Trophoblast cell (in vitro differentiated cells and primary cell): ENCODE measurements around the gene ENDOU.

Experiments used
- DNase-seq, 2 donors: peaks; one replicate each; pipeline ENCODE4 v3.0.0-alpha.2; 2016
- H2AFZ ChIP-seq: 2 replicates; pipeline ENCODE4 v1.6.1; 2013; ENCODE audit warnings: low read length, moderate library complexity, mild to moderate bottlenecking; ENCODE audit not compliant: insufficient read depth, poor library complexity
- H2AK5ac ChIP-seq: 2 replicates; pipeline ENCODE4 v1.6.1; 2013; ENCODE audit warnings: mild to moderate bottlenecking, low read length
- H2BK120ac ChIP-seq: 2 replicates; pipeline ENCODE4 v1.6.1; 2013; ENCODE audit warnings: low read length, mild to moderate bottlenecking, moderate library complexity; ENCODE audit not compliant: insufficient read depth, poor library complexity
- H2BK12ac ChIP-seq: 2 replicates; pipeline ENCODE4 v1.6.1; 2013; ENCODE audit warnings: mild to moderate bottlenecking, low read length, moderate library complexity
- H2BK5ac ChIP-seq: 2 replicates; pipeline ENCODE4 v1.6.1; 2013; ENCODE audit warnings: low read length, low read depth, moderate library complexity, mild to moderate bottlenecking; ENCODE audit not compliant: poor library complexity
- H3K14ac ChIP-seq: 2 replicates; pipeline ENCODE4 v1.6.1; 2013; ENCODE audit warnings: mild to moderate bottlenecking, low read length
- H3K18ac ChIP-seq: 2 replicates; pipeline ENCODE4 v1.6.1; 2013; ENCODE audit warnings: mild to moderate bottlenecking, low read length
- H3K23ac ChIP-seq: 2 replicates; pipeline ENCODE4 v1.6.1; 2013; ENCODE audit warnings: low read length
- H3K27ac ChIP-seq: 2 replicates; pipeline ENCODE4 v1.5.1; 2013; ENCODE audit warnings: low read depth, mild to moderate bottlenecking, inconsistent platforms, low read length, moderate library complexity
- H3K27me3 ChIP-seq: 2 replicates; pipeline ENCODE4 v1.6.1; 2013; ENCODE audit warnings: inconsistent platforms, mild to moderate bottlenecking, low read length, moderate library complexity; ENCODE audit not compliant: insufficient read depth
- H3K36me3 ChIP-seq, 2 experiments: 1 replicate in 1 of 2; 2 replicates in 1 of 2; pipeline ENCODE4 v1.6.1; 2013; ENCODE audit warnings: low read length in 2 of 2, mild to moderate bottlenecking in 2 of 2, moderate library complexity in 1 of 2; ENCODE audit not compliant: insufficient read depth in 2 of 2, control insufficient read depth in 1 of 2
- H3K4ac ChIP-seq: 2 replicates; pipeline ENCODE4 v1.6.1; 2013; ENCODE audit warnings: low read depth, mild to moderate bottlenecking, low read length, moderate library complexity
- H3K4me1 ChIP-seq, 2 experiments: 1 replicate in 1 of 2; 2 replicates in 1 of 2; pipeline ENCODE4 v1.6.1; 2013; ENCODE audit warnings: low read length in 2 of 2, mild to moderate bottlenecking in 2 of 2, moderate library complexity in 1 of 2; ENCODE audit not compliant: insufficient read depth in 2 of 2, control insufficient read depth in 1 of 2
- H3K4me2 ChIP-seq: 2 replicates; pipeline ENCODE4 v1.6.1; 2013; ENCODE audit warnings: inconsistent platforms, mild to moderate bottlenecking, low read length, moderate library complexity
- H3K4me3 ChIP-seq: 2 replicates; pipeline ENCODE4 v1.5.1; 2013; ENCODE audit warnings: mild to moderate bottlenecking, low read depth, low read length, inconsistent platforms
- H3K79me1 ChIP-seq: one replicate; pipeline ENCODE4 v1.6.1; 2013; ENCODE audit warnings: low read length
- H3K79me2 ChIP-seq: 2 replicates; pipeline ENCODE4 v1.6.1; 2013; ENCODE audit warnings: low read length, mild to moderate bottlenecking; ENCODE audit not compliant: control insufficient read depth, insufficient read depth, poor library complexity
- H3K9ac ChIP-seq: 2 replicates; pipeline ENCODE4 v1.6.1; 2013; ENCODE audit warnings: mild to moderate bottlenecking, low read length
- H3K9me3 ChIP-seq: 2 replicates; pipeline ENCODE4 v1.6.1; 2013; ENCODE audit warnings: low read depth, mild to moderate bottlenecking, control low read depth, inconsistent platforms, low read length; ENCODE audit not compliant: insufficient read depth
- H4K12ac ChIP-seq: 2 replicates; pipeline ENCODE4 v1.6.1; 2013; ENCODE audit warnings: low read depth, mild to moderate bottlenecking, low read length, moderate library complexity
- H4K8ac ChIP-seq: 2 replicates; pipeline ENCODE4 v1.6.1; 2013; ENCODE audit warnings: low read depth, mild to moderate bottlenecking, low read length, moderate library complexity
- H4K91ac ChIP-seq: one replicate; pipeline ENCODE4 v1.6.1; 2013; ENCODE audit warnings: low read depth, mild to moderate bottlenecking, low read length, moderate library complexity
- WGBS: extraction: QIAGEN DNeasy Blood & Tissue Kit; methylation state at CpG from one replicate; pipeline ENCODE4 v1.1.7; 2013; ENCODE audit warnings: missing lambda C conversion rate; ENCODE audit not compliant: insufficient read length, insufficient coverage; ENCODE audit errors: extremely low coverage; 5-methylcytosine and 5-hydroxymethylcytosine counted together

Gene ENDOU

GRCh38 chr12:47748507-47748828 is 23.2 kb upstream of the ENDOU start:
- no peak overlapping the region for H3K4ac ChIP-seq
- no peaks in the 10 kb centered on the region for H3K36me3 ChIP-seq
- H3K79me1 ChIP-seq, result peaks cover 3% of the 10 kb centered on the region
- H4K91ac ChIP-seq, result no peak overlapping the region
- no peak overlapping the region for H3K9ac ChIP-seq
- H2BK12ac ChIP-seq, result no peak overlapping the region
- H3K4me3 ChIP-seq, result no peak overlapping the region
- H3K18ac ChIP-seq, result no peak overlapping the region
- H2AFZ ChIP-seq, result no peak overlapping the region
- H3K23ac ChIP-seq, result no peak overlapping the region
- DNase-seq, result no peak
- H2AK5ac ChIP-seq, result no peak overlapping the region
- H4K12ac ChIP-seq, result no peak overlapping the region
- H2BK120ac ChIP-seq, result no peak overlapping the region
- no peak overlapping the region for H3K27ac ChIP-seq
- H3K27me3 ChIP-seq, result no peaks in the 10 kb centered on the region
- no peak overlapping the region for H3K14ac ChIP-seq
- no peaks in the 10 kb centered on the region for H3K79me2 ChIP-seq
- no peak overlapping the region for H4K8ac ChIP-seq
- no CpG with 5 or more reads among the region's 1 CpG for WGBS
- H3K4me2 ChIP-seq, result no peak overlapping the region
- H2BK5ac ChIP-seq, result no peak overlapping the region
- peaks cover 4% of the 10 kb centered on the region for H3K9me3 ChIP-seq
- peaks cover 4 to 5% of the 10 kb centered on the region in 2 experiments for H3K4me1 ChIP-seq

- Histone ChIP-seq H3K14ac (no peak overlapping the region), H4K91ac (no peak overlapping the region), H3K18ac (no peak overlapping the region), H3K4me2 (no peak overlapping the region), H3K23ac (no peak overlapping the region), H2BK5ac (no peak overlapping the region), H3K4me1 (no peaks in the 10 kb centered on the region), H4K12ac (no peak overlapping the region), H3K27me3 (no peaks in the 10 kb centered on the region), H3K4ac (no peak overlapping the region), H3K9me3 (peaks cover 4% of the 10 kb centered on the region), H2AK5ac (no peak overlapping the region), H2BK120ac (no peak overlapping the region), H3K27ac (no peak overlapping the region), H4K8ac (no peak overlapping the region), H2AFZ (no peak overlapping the region), H3K36me3 (no peaks in the 10 kb centered on the region), H3K79me2 (no peaks in the 10 kb centered on the region), H3K9ac (no peak overlapping the region), H3K79me1 (no peaks in the 10 kb centered on the region), H3K4me3 (no peak overlapping the region), H2BK12ac (no peak overlapping the region)
- no peak for DNase-seq
- WGBS, result no CpG with 5 or more reads among the region's 14 CpGs
Observed at GRCh38 chr12:47747596-47748506, 22.6 kb upstream of the ENDOU start.

- Histone ChIP-seq H2BK12ac (no peak overlapping the region), H3K27me3 (no peaks in the 10 kb centered on the region), H3K79me1 (no peaks in the 10 kb centered on the region), H4K12ac (no peak overlapping the region), H3K36me3 (no peaks in the 10 kb centered on the region), H2AFZ (no peak overlapping the region), H3K4me2 (no peak overlapping the region), H3K4me3 (no peak overlapping the region), H4K91ac (no peak overlapping the region), H3K18ac (no peak overlapping the region), H4K8ac (no peak overlapping the region), H3K9me3 (peaks cover 4% of the 10 kb centered on the region), H2BK120ac (no peak overlapping the region), H2AK5ac (no peak overlapping the region), H3K23ac (no peak overlapping the region), H3K9ac (no peak overlapping the region), H3K27ac (no peak overlapping the region), H3K4ac (no peak overlapping the region), H2BK5ac (no peak overlapping the region), H3K4me1 (no peaks in the 10 kb centered on the region), H3K79me2 (no peaks in the 10 kb centered on the region), H3K14ac (no peak overlapping the region)
- no CpG with 5 or more reads among the region's 4 CpGs for WGBS
- DNase-seq, result no peak
Observed at GRCh38 chr12:47747126-47747525, 21.8 kb upstream of the ENDOU start.

GRCh38 chr12:47746523-47746922 is 21.2 kb upstream of the ENDOU start:
- Histone ChIP-seq H3K9ac (no peak overlapping the region), H3K14ac (no peak overlapping the region), H3K27ac (no peak overlapping the region), H3K4me2 (no peak overlapping the region), H4K12ac (no peak overlapping the region), H3K23ac (no peak overlapping the region), H2BK12ac (no peak overlapping the region), H3K4ac (no peak overlapping the region), H2BK5ac (no peak overlapping the region), H4K91ac (no peak overlapping the region), H4K8ac (no peak overlapping the region), H3K4me1 (no peaks in the 10 kb centered on the region), H3K79me1 (no peaks in the 10 kb centered on the region), H3K79me2 (no peaks in the 10 kb centered on the region), H3K36me3 (no peaks in the 10 kb centered on the region), H3K4me3 (no peak overlapping the region), H2BK120ac (no peak overlapping the region), H2AK5ac (no peak overlapping the region), H3K27me3 (no peaks in the 10 kb centered on the region), H3K9me3 (peaks cover 4% of the 10 kb centered on the region), H3K18ac (no peak overlapping the region), H2AFZ (no peak overlapping the region)
- no peak for DNase-seq
- WGBS, result no CpG with 5 or more reads among the region's 7 CpGs
